Pancreas (tissue), 10 donors: ENCODE data around the gene AGAP3. TPM values are rescaled to one million over a fixed set of nuclear protein-coding genes. Genes with fewer than 3 reads are reported as not detected.

Experiments used
- ATAC-seq, 4 donors: fragments of 200-7000 bp; cut with Tn5 transposase; one replicate each; pipeline versions ENCODE4 v1.8.0 to v1.9.1; 2020; ENCODE audit warnings: mild to moderate bottlenecking in 4 of 4, moderate library complexity in 4 of 4
- DNase-seq, 6 donors: peaks; one replicate each; pipeline ENCODE4 v3.0.0-alpha.2; 2020
- FAIRE-seq: peaks from 2 replicates; lab custom pipeline; 2012; peaks lifted over from hg19 to GRCh38; lab: Jason Lieb, UNC
- H3K27ac ChIP-seq, 4 donors: fragments of 200-600 bp; sonication (generic); 1 replicate in 3 of 4; 2 replicates in 1 of 4; pipeline versions ENCODE4 v1.5.0 to v1.8.0; 2020
- H3K27me3 ChIP-seq, 4 donors: fragments of 200-600 bp; one replicate each; pipeline ENCODE4 v1.8.0; 2021
- H3K36me3 ChIP-seq, 3 donors: fragments of 200-600 bp; sonication (generic) in 1 of 3; one replicate each; pipeline versions ENCODE4 v1.5.0 to v1.8.0; 2020 to 2021
- H3K4me1 ChIP-seq, 3 donors: fragments of 200-600 bp; one replicate each; pipeline ENCODE4 v1.8.0; 2021
- H3K4me3 ChIP-seq, 4 donors: fragments of 200-600 bp; sonication (generic) in 2 of 4; one replicate each; pipeline versions ENCODE4 v1.5.0 to v1.8.0; 2020 to 2021
- H3K9me3 ChIP-seq, 4 donors: fragments of 200-600 bp; one replicate each; pipeline ENCODE4 v1.8.0; 2021
- CTCF ChIP-seq, 4 donors: fragments of 200-600 bp; sonication (generic) in 3 of 4; IDR thresholded peaks; one replicate each; pipeline versions ENCODE4 v1.5.0 to v1.8.0; 2021; ENCODE audit warnings: antibody characterized with exemption in 4 of 4
- WGBS, 2 donors: extraction: QIAGEN DNeasy Blood & Tissue Kit; methylation state at CpG; one replicate each; pipeline ENCODE4 v1.1.7; 2013; 5-methylcytosine and 5-hydroxymethylcytosine counted together
- intact Hi-C, 3 donors: fragments of 100-400 bp; cut with DNase I; formaldehyde crosslinking; loops; one replicate each; pipeline versions ENCODE4 v1.11.1 to v1.14.2; 2022
- polyA plus RNA-seq, 2 donors: library from polyadenylated mRNA; stranded (reverse); fragments of 200-250 nt; gene quantifications; one replicate each; pipeline ENCODE4 v1.2.3, GENCODE V29; 2013
- total RNA-seq, 6 donors: library from RNA; stranded (reverse); fragmentation: NEBNext Ultra II Directional in 4 of 6; extraction: Animal tissue kit (Norgen Biotek cat#: 25700) in 4 of 6; gene quantifications; one replicate each; pipeline versions ENCODE4 v1.2.1 to v1.2.4, GENCODE V29; 2021 to 2023
- donor health status: healthy with polysubstance abuse.
- donor health status: DM: no; HTN: no; CAD: no; lungs with moderate emphysema.
- donor health status: DM: no; HTN: no; CAD: no.
- donor health status: control.
- donor health status: control.
- donor health status: Bipolar disorder and iron deficiency.
- donor health status: DM: yes; HTN: yes; CAD: no.
- donor health status: DM: no; HTN: no; CAD: no.
- donor health status: DM: no; HTN: no; CAD: no.
- donor health status: DM: yes; HTN: yes; CAD: no.

AGAP3 gene
- total and polyA plus RNA-seq, 8 donors = 41.5 to 93.9 (median 58.4) TPM

- H3K27ac ChIP-seq = no peak overlapping the region
- H3K4me3 ChIP-seq = no peak overlapping the region
- ATAC-seq (no peak), FAIRE-seq (no peak), DNase-seq (no peak)
- intact Hi-C loops = no loop called here
- H3K4me1 ChIP-seq = no peaks in the 10 kb centered on the region
- WGBS, 2 donors = 75 to 81% methylated on average over 22 of the region's 22 CpGs
- TF ChIP-seq CTCF (IDR thresholded peaks at IDR 0.05) = no peak
- no peaks in the 10 kb centered on the region for H3K27me3 ChIP-seq
- no peaks in the 10 kb centered on the region for H3K9me3 ChIP-seq
- no peaks in the 10 kb centered on the region for H3K36me3 ChIP-seq
Observed at GRCh38 chr7:151187409-151188251, 101.4 kb downstream of the AGAP3 start.

GRCh38 chr7:151188252-151188542 is 101.9 kb downstream of the AGAP3 start:
- TF ChIP-seq CTCF (IDR thresholded peaks at IDR 0.05) = no peak
- Histone ChIP-seq H3K4me1 (no peaks in the 10 kb centered on the region), H3K9me3 (no peaks in the 10 kb centered on the region), H3K27ac (no peak overlapping the region), H3K36me3 (no peaks in the 10 kb centered on the region), H3K4me3 (no peak overlapping the region), H3K27me3 (no peaks in the 10 kb centered on the region)
- no peak for ATAC-seq
- DNase-seq = no peak
- FAIRE-seq = no peak
- 55 to 62% methylated on average over 5 of the region's 5 CpGs for WGBS, 2 donors
- intact Hi-C loops = no loop called here

- Histone ChIP-seq H3K4me3 (no peak overlapping the region), H3K27me3 (no peaks in the 10 kb centered on the region), H3K36me3 (no peaks in the 10 kb centered on the region), H3K4me1 (no peaks in the 10 kb centered on the region), H3K9me3 (no peaks in the 10 kb centered on the region), H3K27ac (no peak overlapping the region)
- ATAC-seq (no peak), DNase-seq (no peak), FAIRE-seq (no peak)
- WGBS, 2 donors = 53 to 58% methylated on average over 4 of the region's 4 CpGs
- TF ChIP-seq CTCF (IDR thresholded peaks at IDR 0.05) = no peak
- intact Hi-C loops = no loop called here
Observed at GRCh38 chr7:151189038-151189437, 102.8 kb downstream of the AGAP3 start.

- no peaks in the 10 kb centered on the region for H3K36me3 ChIP-seq
- H3K4me3 ChIP-seq = no peak overlapping the region
- intact Hi-C loops = no loop called here
- DNase-seq (no peak), ATAC-seq (no peak), FAIRE-seq (no peak)
- no peaks in the 10 kb centered on the region for H3K4me1 ChIP-seq
- no peak for TF ChIP-seq CTCF (IDR thresholded peaks at IDR 0.05)
- H3K9me3 ChIP-seq = no peaks in the 10 kb centered on the region
- WGBS, 2 donors = 50 to 65% methylated on average over 12 of the region's 12 CpGs
- no peak overlapping the region for H3K27ac ChIP-seq
- no peaks in the 10 kb centered on the region for H3K27me3 ChIP-seq
Observed at GRCh38 chr7:151191544-151191943, 105.3 kb downstream of the AGAP3 start.

- 87 to 94% methylated on average over 23 of the region's 23 CpGs for WGBS, 2 donors
- H3K36me3 ChIP-seq = no peaks in the 10 kb centered on the region
- no peaks in the 10 kb centered on the region for H3K9me3 ChIP-seq
- H3K27me3 ChIP-seq = no peaks in the 10 kb centered on the region
- no peak overlapping the region for H3K27ac ChIP-seq
- no peak for FAIRE-seq
- H3K4me3 ChIP-seq = no peak overlapping the region
- no peaks in the 10 kb centered on the region for H3K4me1 ChIP-seq
- DNase-seq = no peak
- TF ChIP-seq CTCF (IDR thresholded peaks at IDR 0.05) = no peak
- intact Hi-C loops = no loop called here
- no peak for ATAC-seq
Observed at GRCh38 chr7:151192002-151192539, 105.8 kb downstream of the AGAP3 start.
